Gastrocnemius medialis (tissue), 4 donors: ENCODE measurements around the gene ZNF782. TPM values are rescaled to one million over a fixed set of nuclear protein-coding genes. Genes with fewer than 3 reads are reported as not detected.
"Not testable (repeated sequence)": the region's sequence is repeated elsewhere in the genome, so short reads cannot be mapped to it uniquely, and the experiment has no call there.

Source experiments
- ATAC-seq, 2 donors: fragments of 150-250 bp; one replicate each; pipeline ENCODE4 v1.9.1; 2016
- DNase-seq, 2 donors: peaks; one replicate each; pipeline ENCODE4 v3.0.0-alpha.2; 2019
- H3K27ac ChIP-seq, 4 donors: fragments of 200-600 bp; sonication (generic); 1 replicate in 1 of 4; 2 replicates in 3 of 4; pipeline ENCODE4 v1.5.1; 2016 to 2018; ENCODE audit warnings: mild to moderate bottlenecking in 2 of 4, moderate library complexity in 1 of 4
- H3K27me3 ChIP-seq, 3 donors: fragments of 200-600 bp; sonication (generic) in 2 of 3; 1 replicate in 1 of 3; 2 replicates in 2 of 3; pipeline versions ENCODE4 v1.5.1 to v1.6.0; 2016 to 2019; ENCODE audit warnings: mild to moderate bottlenecking in 1 of 3, moderate library complexity in 1 of 3
- H3K36me3 ChIP-seq, 2 donors: fragments of 200-600 bp; sonication (generic) in 1 of 2; one replicate each; pipeline ENCODE4 v1.5.1; 2017 to 2018
- H3K4me1 ChIP-seq, 2 donors: fragments of 200-600 bp; sonication (generic) in 1 of 2; one replicate each; pipeline ENCODE4 v1.5.1; 2016 to 2017; ENCODE audit warnings: mild to moderate bottlenecking in 2 of 2
- H3K4me3 ChIP-seq, 4 donors: fragments of 200-600 bp; sonication (generic) in 3 of 4; 1 replicate in 1 of 4; 2 replicates in 3 of 4; pipeline ENCODE4 v1.5.1; 2016 to 2019; ENCODE audit warnings: mild to moderate bottlenecking in 2 of 4
- H3K9me3 ChIP-seq, 3 donors: fragments of 200-600 bp; sonication (generic) in 2 of 3; 1 replicate in 1 of 3; 2 replicates in 2 of 3; pipeline ENCODE4 v1.5.1; 2016 to 2019
- CTCF ChIP-seq, 5 experiments: fragments of 450-650 bp in 3 of 5; fragments of 200-600 bp in 2 of 5; sonication (generic) in 2 of 5; IDR thresholded peaks in 4 of 5; conservative IDR thresholded peaks in 1 of 5; 1 replicate in 4 of 5; 2 replicates in 1 of 5; pipeline ENCODE4 v1.5.1; 2016 to 2019; ENCODE audit warnings: antibody characterized with exemption in 5 of 5, mild to moderate bottlenecking in 3 of 5, moderate library complexity in 3 of 5
- POLR2A ChIP-seq, 2 donors: fragments of 450-650 bp; IDR thresholded peaks; one replicate each; pipeline ENCODE4 v1.6.1; 2017; ENCODE audit warnings: antibody characterized with exemption in 2 of 2, mild to moderate bottlenecking in 2 of 2, moderate library complexity in 2 of 2
- in situ Hi-C, 4 donors: fragments of 200-750 bp; cut with MboI; loops; one replicate each; pipeline versions ENCODE4 v1.15.0 to v1.8.0; 2017; ENCODE audit warnings: low sequenced_read_pairs in 4 of 4
- intact Hi-C: fragments of 100-400 bp; cut with DNase I; formaldehyde crosslinking; loops from one replicate; pipeline ENCODE4 v1.15.1; 2023; ENCODE audit warnings: low total_unique reads
- total RNA-seq, 4 donors: library from RNA; depleted of rRNA; stranded (reverse); fragments of >200 nt; gene quantifications; one replicate each; pipeline versions ENCODE4 v1.1.0 to v1.2.3, GENCODE V29; 2016

The ZNF782 gene
- total RNA-seq: 1 to 10 TPM; 4.0 to 8.4 (median 5.6) TPM

GRCh38 chr9:96853781-96854650 lies at the start of gene ZNF782:
ZNF782 (minus strand) TSS chr9:96854514; CDS start chr9:96851961, 2,553 bp downstream.
- H3K9me3 ChIP-seq: no peaks in the 10 kb centered on the region
- peak; percentile 90 to 91 for DNase-seq
- TF ChIP-seq CTCF (IDR thresholded peaks at IDR 0.05 in 4 of 5, conservative IDR thresholded peaks at IDR 0.05 in 1 of 5) (no peak), POLR2A (IDR thresholded peaks at IDR 0.05) (peak; percentile 81 to 82)
- H3K27me3 ChIP-seq: no peaks in the 10 kb centered on the region
- ATAC-seq: peak; percentile 97
- H3K27ac ChIP-seq: peak within 1 kb of the TSS; percentile 81 to 93 (median 89)
- in situ Hi-C loops (loop anchor here (10.0 to 25.0 kb wide), 7 partner anchors 251 to 758 kb away; partner anchors contain the start of gene TDRD7 (in 2 of the 4)), intact Hi-C loops (loop anchor here (2.0 to 10.0 kb wide), 5 partner anchors 77 to 781 kb away; partner anchors contain the start of genes NCBP1, TSTD2 and ZNF510)
- peaks cover 26% of the 10 kb centered on the region in 2 donors for H3K4me1 ChIP-seq
- H3K4me3 ChIP-seq: peak within 1 kb of the TSS; percentile 70 to 91 (median 88)
- H3K36me3 ChIP-seq: no peaks in the 10 kb centered on the region

GRCh38 chr9:96900010-96900409 lies 45.7 kb upstream of the ZNF782 start:
- H3K4me3 ChIP-seq, H3K4me1 ChIP-seq, H3K9me3 ChIP-seq, H3K27ac ChIP-seq, ATAC-seq, intact Hi-C loops, H3K27me3 ChIP-seq, DNase-seq, H3K36me3 ChIP-seq, in situ Hi-C loops: not testable (repeated sequence)

- no peak for TF ChIP-seq CTCF (IDR thresholded peaks at IDR 0.05 in 4 of 5, conservative IDR thresholded peaks at IDR 0.05 in 1 of 5)
- no peak for TF ChIP-seq POLR2A (IDR thresholded peaks at IDR 0.05)
- H3K27me3 ChIP-seq: no peaks in the 10 kb centered on the region
- in situ Hi-C loops: no loop called here
- H3K27ac ChIP-seq: no peak overlapping the region
- H3K9me3 ChIP-seq: no peaks in the 10 kb centered on the region
- ATAC-seq (no peak), DNase-seq (no peak)
- H3K4me1 ChIP-seq: no peaks in the 10 kb centered on the region
- H3K36me3 ChIP-seq: no peaks in the 10 kb centered on the region
- intact Hi-C loops: no loop called here
- no peak overlapping the region for H3K4me3 ChIP-seq
Measured at GRCh38 chr9:96892131-96892530, 37.8 kb upstream of the ZNF782 start.

GRCh38 chr9:96888591-96888990 lies 34.3 kb upstream of the ZNF782 start:
- TF ChIP-seq CTCF (IDR thresholded peaks at IDR 0.05 in 4 of 5, conservative IDR thresholded peaks at IDR 0.05 in 1 of 5): no peak

GRCh38 chr9:96885424-96885823 lies 31.1 kb upstream of the ZNF782 start:
- ATAC-seq: no peak
- no peak overlapping the region for H3K27ac ChIP-seq
- peaks cover 0 to 18% of the 10 kb centered on the region in 2 donors for H3K4me1 ChIP-seq
- no peaks in the 10 kb centered on the region for H3K36me3 ChIP-seq
- TF ChIP-seq CTCF (IDR thresholded peaks at IDR 0.05 in 4 of 5, conservative IDR thresholded peaks at IDR 0.05 in 1 of 5) (no peak), POLR2A (IDR thresholded peaks at IDR 0.05) (no peak)
- intact Hi-C loops: no loop called here
- no peak overlapping the region for H3K4me3 ChIP-seq
- H3K9me3 ChIP-seq: no peaks in the 10 kb centered on the region
- no peaks in the 10 kb centered on the region for H3K27me3 ChIP-seq
- no peak for DNase-seq
- in situ Hi-C loops: no loop called here

More at GRCh38 chr9:96888591-96888990, 34.3 kb upstream of the ZNF782 start:
- Histone ChIP-seq H3K36me3 (no peaks in the 10 kb centered on the region), H3K27ac (no peak overlapping the region), H3K4me3 (no peak overlapping the region), H3K27me3 (no peaks in the 10 kb centered on the region), H3K9me3 (no peaks in the 10 kb centered on the region), H3K4me1 (peaks cover 0 to 12% of the 10 kb centered on the region in 2 donors)
- intact Hi-C loops (no loop called here), in situ Hi-C loops (no loop called here)
- DNase-seq (no peak), ATAC-seq (no peak)
